Measurements from ENCODE around the gene HPN.

GRCh38 chr19:35059799-35060091 is 18.2 kb downstream of the HPN start:
- TF ChIP-seq CTCF (conservative IDR thresholded peaks at IDR 0.05; ENCODE audit: low read length) (no peak), EZH2phosphoT487 (IDR thresholded peaks at IDR 0.05; ENCODE audit: borderline replicate concordance) (no peak)

Data from Loucy (cell line).